A673 (cell line): Measurements from ENCODE around the gene SLC5A9.

Experiments
- EZH2 ChIP-seq: fragments of 200-600 bp; sonication (generic); IDR thresholded peaks from 2 replicates; pipeline ENCODE4 v1.6.1; 2017; ENCODE audit warnings: borderline replicate concordance, low read depth, mild to moderate bottlenecking, mixed read lengths, antibody characterized with exemption, low read length; ENCODE audit not compliant: poor library complexity, severe bottlenecking
- TF ChIP-seq, protein P1 (sequence below): fragments of 300-800, 200-600 bp; sonication (generic); conservative IDR thresholded peaks from 2 replicates; pipeline ENCODE4 v1.5.1; 2017; ENCODE audit warnings: low read depth, mild to moderate bottlenecking, antibody characterized with exemption, low read length, moderate library complexity, mixed read lengths

DNA sequence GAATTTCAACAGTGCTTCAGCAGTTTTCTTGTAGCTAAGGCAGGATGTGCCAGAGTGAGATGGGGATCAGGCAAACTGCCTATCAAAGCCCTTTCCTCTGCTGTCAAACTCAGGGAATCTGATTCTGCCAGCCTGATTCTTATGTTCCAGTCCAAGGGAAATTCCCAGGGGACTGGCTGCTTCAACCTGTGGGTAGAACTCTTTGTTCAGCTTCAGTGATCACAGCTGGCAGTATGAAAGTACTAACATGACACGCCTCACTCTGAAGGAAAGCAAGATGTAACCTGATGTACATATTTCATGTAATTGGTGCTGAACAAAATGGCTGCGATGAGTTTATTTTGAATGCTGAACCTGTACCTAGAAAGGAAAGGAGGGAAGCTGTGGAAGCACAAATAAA is 40.1 kb upstream of the SLC5A9 start:
- TF ChIP-seq, protein P1, sequence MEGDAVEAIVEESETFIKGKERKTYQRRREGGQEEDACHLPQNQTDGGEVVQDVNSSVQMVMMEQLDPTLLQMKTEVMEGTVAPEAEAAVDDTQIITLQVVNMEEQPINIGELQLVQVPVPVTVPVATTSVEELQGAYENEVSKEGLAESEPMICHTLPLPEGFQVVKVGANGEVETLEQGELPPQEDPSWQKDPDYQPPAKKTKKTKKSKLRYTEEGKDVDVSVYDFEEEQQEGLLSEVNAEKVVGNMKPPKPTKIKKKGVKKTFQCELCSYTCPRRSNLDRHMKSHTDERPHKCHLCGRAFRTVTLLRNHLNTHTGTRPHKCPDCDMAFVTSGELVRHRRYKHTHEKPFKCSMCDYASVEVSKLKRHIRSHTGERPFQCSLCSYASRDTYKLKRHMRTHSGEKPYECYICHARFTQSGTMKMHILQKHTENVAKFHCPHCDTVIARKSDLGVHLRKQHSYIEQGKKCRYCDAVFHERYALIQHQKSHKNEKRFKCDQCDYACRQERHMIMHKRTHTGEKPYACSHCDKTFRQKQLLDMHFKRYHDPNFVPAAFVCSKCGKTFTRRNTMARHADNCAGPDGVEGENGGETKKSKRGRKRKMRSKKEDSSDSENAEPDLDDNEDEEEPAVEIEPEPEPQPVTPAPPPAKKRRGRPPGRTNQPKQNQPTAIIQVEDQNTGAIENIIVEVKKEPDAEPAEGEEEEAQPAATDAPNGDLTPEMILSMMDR: no peak
- no peak for TF ChIP-seq EZH2
